SK-N-SH (cell line): Measurements from ENCODE around the gene SIGLEC10. TPM values are rescaled to one million over a fixed set of nuclear protein-coding genes. Genes with fewer than 3 reads are reported as not detected.
A peak's percentile ranks its signal among the peaks of the same experiment; 100 is the strongest.

Source experiments
- CTCF ChIA-PET: fragments of 300-600, 350-600 bp; formaldehyde crosslinking; extraction: SDS; loops from one replicate; lab custom pipeline; 2021; lab: Yijun Ruan, JAX
- POLR2A ChIA-PET: fragments of 350-600 bp; sonication (Branson Sonifier 250); formaldehyde crosslinking; extraction: SDS; loops from one replicate; lab custom pipeline; 2020; ENCODE audit warnings: antibody characterized with exemption, inconsistent platforms; lab: Yijun Ruan, JAX
- DNase-seq: peaks from one replicate; pipeline ENCODE4 v3.0.0; 2012
- H2AFZ ChIP-seq: fragments of 200-600 bp; sonication (generic); 2 replicates; pipeline ENCODE4 v1.8.1; 2016; ENCODE audit warnings: antibody characterized with exemption, mild to moderate bottlenecking, low read depth
- H3F3A ChIP-seq: fragments of 200-600 bp; sonication (generic); replicated peaks from 2 replicates; pipeline ENCODE3; 2016; ENCODE audit warnings: antibody characterized with exemption, mild to moderate bottlenecking; ENCODE audit not compliant: insufficient read depth
- H3K27ac ChIP-seq, 2 experiments: fragments of 200-500 bp in 1 of 2; fragments of 200-600 bp in 1 of 2; sonication (Bioruptor generic) in 1 of 2; sonication (generic), shearing (Covaris generic) in 1 of 2; 2 replicates each; pipeline versions ENCODE4 v1.5.1 to v1.6.1; 2014 to 2016; ENCODE audit warnings: low read depth in 2 of 2, inconsistent platforms in 1 of 2, low read length in 1 of 2, mild to moderate bottlenecking in 1 of 2, mixed read lengths in 1 of 2
- H3K27me3 ChIP-seq: fragments of 200-600 bp; sonication (generic), shearing (Covaris generic); 2 replicates; pipeline ENCODE4 v1.6.1; 2016; ENCODE audit warnings: mixed run types; ENCODE audit not compliant: insufficient read depth
- H3K36me3 ChIP-seq, 2 experiments: fragments of 200-500 bp in 1 of 2; fragments of 200-600 bp in 1 of 2; sonication (Bioruptor generic) in 1 of 2; sonication (generic) in 1 of 2; replicated peaks in 1 of 2; 2 replicates each; pipeline versions ENCODE3 to v1.5.1; 2014 to 2016; ENCODE audit warnings: low read length in 1 of 2, mild to moderate bottlenecking in 1 of 2; ENCODE audit not compliant: insufficient read depth in 2 of 2, control insufficient read depth in 1 of 2
- H3K4me1 ChIP-seq, 2 experiments: fragments of 200-500 bp in 1 of 2; fragments of 200-600 bp in 1 of 2; sonication (Bioruptor generic) in 1 of 2; sonication (generic), shearing (Covaris generic) in 1 of 2; 2 replicates each; pipeline versions ENCODE4 v1.5.1 to v1.6.1; 2014 to 2016; ENCODE audit warnings: low read depth in 1 of 2, low read length in 1 of 2, mixed run types in 1 of 2; ENCODE audit not compliant: insufficient read depth in 2 of 2, control insufficient read depth in 1 of 2
- H3K4me2 ChIP-seq: fragments of 200-600 bp; sonication (generic), shearing (Covaris generic); 2 replicates; pipeline ENCODE4 v1.6.1; 2017; ENCODE audit warnings: mixed run types
- H3K4me3 ChIP-seq, 2 experiments: fragments of 200-500 bp in 1 of 2; fragments of 200-600 bp in 1 of 2; sonication (Bioruptor generic) in 1 of 2; sonication (generic), shearing (Covaris generic) in 1 of 2; 2 replicates each; pipeline versions ENCODE4 v1.5.1 to v1.8.1; 2014 to 2016; ENCODE audit warnings: low read depth in 2 of 2, inconsistent platforms in 1 of 2, low read length in 1 of 2, mild to moderate bottlenecking in 1 of 2, mixed read lengths in 1 of 2, moderate library complexity in 1 of 2
- H3K79me2 ChIP-seq: fragments of 200-600 bp; sonication (generic); 2 replicates; pipeline ENCODE4 v1.8.1; 2017; ENCODE audit warnings: mild to moderate bottlenecking; ENCODE audit not compliant: insufficient read depth
- H3K9ac ChIP-seq: fragments of 200-600 bp; sonication (generic); 2 replicates; pipeline ENCODE4 v1.6.1; 2017; ENCODE audit warnings: mixed run types
- H3K9me2 ChIP-seq: fragments of 200-600 bp; sonication (generic); 2 replicates; pipeline ENCODE4 v1.6.1; 2017; ENCODE audit warnings: mixed run types
- H3K9me3 ChIP-seq: fragments of 200-600 bp; sonication (generic); 2 replicates; pipeline ENCODE4 v1.6.1; 2017; ENCODE audit warnings: mixed run types, mild to moderate bottlenecking, moderate library complexity
- H4K20me1 ChIP-seq: fragments of 200-600 bp; sonication (generic); 2 replicates; pipeline ENCODE4 v1.6.1; 2017; ENCODE audit warnings: mild to moderate bottlenecking, mixed run types; ENCODE audit not compliant: insufficient read depth
- CHD2 ChIP-seq: fragments of 150-350 bp; IDR thresholded peaks from 2 replicates; pipeline ENCODE4 v1.6.1; 2018; ENCODE audit warnings: low read length; ENCODE audit not compliant: partially characterized antibody
- CTCF ChIP-seq: fragments of 200-600 bp; sonication (generic); IDR thresholded peaks from 2 replicates; pipeline ENCODE4 v1.6.1; 2017; ENCODE audit warnings: antibody characterized with exemption, mild to moderate bottlenecking, moderate library complexity
- EP300 ChIP-seq, 2 experiments: IDR thresholded peaks; 2 replicates each; pipeline versions ENCODE4 v1.4.0 to v1.6.1; 2012; ENCODE audit warnings: borderline replicate concordance in 1 of 2, low read depth in 1 of 2, low read length in 1 of 2
- GATA2 ChIP-seq: sonication (generic); formaldehyde crosslinking; IDR thresholded peaks from 2 replicates; pipeline ENCODE4 v1.5.0; 2020; ENCODE audit warnings: mild to moderate bottlenecking, missing genetic modification reagents
- JUND ChIP-seq: IDR thresholded peaks from 2 replicates; pipeline ENCODE4 v1.4.0; 2012
- MEF2A ChIP-seq: IDR thresholded peaks from 2 replicates; pipeline ENCODE4 v1.4.0; 2012; ENCODE audit warnings: low read depth, borderline replicate concordance
- MXI1 ChIP-seq: IDR thresholded peaks from 2 replicates; pipeline ENCODE4 v1.6.1; 2012; ENCODE audit warnings: mild to moderate bottlenecking, low read depth, low read length, improper control_type of control experiment
- NFIC ChIP-seq: IDR thresholded peaks from 2 replicates; pipeline ENCODE4 v1.4.0; 2012; ENCODE audit warnings: borderline replicate concordance
- PBX3 ChIP-seq: IDR thresholded peaks from 2 replicates; pipeline ENCODE4; 2012
- RAD21 ChIP-seq: IDR thresholded peaks from 2 replicates; pipeline ENCODE4 v1.6.1; 2012; ENCODE audit warnings: mild to moderate bottlenecking, low read length
- RCOR1 ChIP-seq: fragments of 150-350 bp; IDR thresholded peaks from 2 replicates; pipeline ENCODE4 v1.6.1; 2017; ENCODE audit warnings: antibody characterized with exemption, low read length
- SIN3A ChIP-seq: IDR thresholded peaks from 2 replicates; pipeline ENCODE4 v1.6.1; 2012; ENCODE audit warnings: low read depth, mild to moderate bottlenecking, low read length, moderate library complexity, borderline replicate concordance
- SMC3 ChIP-seq: IDR thresholded peaks from 2 replicates; pipeline ENCODE4 v1.6.1; 2012; ENCODE audit warnings: low read depth, low read length, improper control_type of control experiment
- TAF1 ChIP-seq: IDR thresholded peaks from 2 replicates; pipeline ENCODE4 v1.6.1; 2012; ENCODE audit warnings: low read depth, mild to moderate bottlenecking, low read length, moderate library complexity, borderline replicate concordance
- TEAD4 ChIP-seq: IDR thresholded peaks from 2 replicates; pipeline ENCODE4 v1.4.0; 2012; ENCODE audit warnings: mild to moderate bottlenecking, borderline replicate concordance; ENCODE audit not compliant: insufficient read depth
- USF2 ChIP-seq: fragments of 150-350 bp; IDR thresholded peaks from 2 replicates; pipeline ENCODE4 v1.6.1; 2017; ENCODE audit warnings: antibody characterized with exemption, low read length, low read depth, borderline replicate concordance
- YY1 ChIP-seq: IDR thresholded peaks from 2 replicates; pipeline ENCODE4 v1.4.0; 2012; ENCODE audit warnings: low read depth, mild to moderate bottlenecking
- ZBTB33 ChIP-seq: IDR thresholded peaks from 2 replicates; pipeline ENCODE4 v1.4.0; 2012; ENCODE audit warnings: low read depth, borderline replicate concordance
- WGBS: methylation state at CpG from one replicate; pipeline ENCODE4 v1.1.6; 2017; ENCODE audit warnings: low lambda C conversion rate; 5-methylcytosine and 5-hydroxymethylcytosine counted together
- polyA plus RNA-seq, 3 experiments: library from polyadenylated mRNA; depleted of rRNA; stranded (reverse); fragments of >200 nt; gene quantifications; 2 replicates each; pipeline ENCODE4 v1.2.3, GENCODE V29; 2012

SIGLEC10 gene
- polyA plus RNA-seq, 1 of the 3 experiments (the other 2 are of a cell fraction): not detected

GRCh38 chr19:51407511-51408131, 9.8 kb downstream of the SIGLEC10 start:
- Histone ChIP-seq H3K9me2 (no peaks in the 10 kb centered on the region), H3K9ac (no peak overlapping the region), H4K20me1 (no peaks in the 10 kb centered on the region), H3K27ac (no peak overlapping the region), H3K9me3 (peaks cover 4% of the 10 kb centered on the region; the same call in 1 of the 2 replicates), H2AFZ (no peak overlapping the region), H3K4me2 (no peak overlapping the region), H3F3A (peaks cover 12% of the 10 kb centered on the region), H3K79me2 (no peaks in the 10 kb centered on the region), H3K36me3 (no peaks in the 10 kb centered on the region), H3K4me1 (peaks cover 0 to 6% of the 10 kb centered on the region in 2 experiments; a peak in 2 of 4 replicates), H3K4me3 (no peak overlapping the region), H3K27me3 (no peaks in the 10 kb centered on the region)
- CTCF ChIA-PET: interaction anchor here (0.6 to 1.1 kb wide), 7 partner anchors 10 to 254 kb away, joined by 3 to 4 read pairs (median 3); no protein-coding TSS in a partner anchor
- 60% methylated on average over 6 of the region's 6 CpGs for WGBS
- TF ChIP-seq RAD21 (peak; percentile 48), SMC3 (peak; percentile 25; the same call in 1 of the 2 replicates), GATA2 (CRISPR knock-in tag) (no peak), RCOR1 (no peak)
- POLR2A ChIA-PET: no interaction called here
- DNase-seq: no peak

GRCh38 chr19:51402117-51402516, 15.3 kb downstream of the SIGLEC10 start:
- Histone ChIP-seq H3K4me2 (no peak overlapping the region), H3K27me3 (no peaks in the 10 kb centered on the region), H3K79me2 (no peaks in the 10 kb centered on the region), H2AFZ (no peak overlapping the region), H3K9me3 (peaks cover 4% of the 10 kb centered on the region; the same call in 1 of the 2 replicates), H3F3A (no peaks in the 10 kb centered on the region), H3K9ac (no peak overlapping the region), H3K9me2 (no peaks in the 10 kb centered on the region), H3K27ac (no peak overlapping the region), H3K4me1 (no peaks in the 10 kb centered on the region), H4K20me1 (no peaks in the 10 kb centered on the region), H3K36me3 (no peaks in the 10 kb centered on the region), H3K4me3 (no peak overlapping the region)
- POLR2A ChIA-PET: no interaction called here
- DNase-seq: no peak
- CTCF ChIA-PET: interaction anchor here (1.4 to 2.6 kb wide), 2 partner anchors 19 to 63 kb away, joined by 3 to 9 read pairs; no protein-coding TSS in a partner anchor
- 58% methylated on average over 9 of the region's 9 CpGs for WGBS
- TF ChIP-seq GATA2 (CRISPR knock-in tag) (no peak), MEF2A (no peak), MXI1 (no peak), USF2 (no peak), SIN3A (no peak), YY1 (no peak), RAD21 (no peak), PBX3 (no peak), ZBTB33 (no peak), CHD2 (no peak), TAF1 (no peak), TEAD4 (no peak), JUND (no peak), SMC3 (no peak), CTCF (no peak), NFIC (no peak), EP300 (IDR thresholded peaks at IDR 0.05; ENCODE audit: borderline replicate concordance in 1 of 2, low read depth in 1 of 2, low read length in 1 of 2) (no peak)
